SK-N-SH treated with all-trans-retinoic acid at 6 μM for 48 hours (cell line): ENCODE results near the gene TFCP2.

Experiments used
- ARNTL ChIP-seq: fragments of 450-650 bp; formaldehyde crosslinking; IDR thresholded peaks from 2 replicates; pipeline ENCODE4 v1.5.0; 2020; ENCODE audit warnings: low read depth, mild to moderate bottlenecking, moderate library complexity, borderline replicate concordance
- CREB5 ChIP-seq: fragments of 250-450 bp; sonication (Bioruptor Pico); IDR thresholded peaks from 2 replicates; pipeline ENCODE4 v1.5.1; 2020; ENCODE audit warnings: low read depth, mild to moderate bottlenecking, moderate library complexity
- CSDC2 ChIP-seq: fragments of 250-450 bp; sonication (Bioruptor Pico); IDR thresholded peaks from 2 replicates; pipeline ENCODE4 v1.5.0; 2020; ENCODE audit warnings: mild to moderate bottlenecking, moderate library complexity
- GLIS3 ChIP-seq: fragments of 250-450 bp; sonication (Bioruptor Pico); IDR thresholded peaks from 2 replicates; pipeline ENCODE4 v1.5.0; 2020; ENCODE audit warnings: mild to moderate bottlenecking, moderate library complexity
- RARB ChIP-seq: fragments of 250-450 bp; sonication (Bioruptor Pico); IDR thresholded peaks from 2 replicates; pipeline ENCODE4 v1.8.0; 2021; ENCODE audit warnings: mild to moderate bottlenecking, moderate library complexity
- ZFP3 ChIP-seq: fragments of 250-450 bp; sonication (Bioruptor Pico); IDR thresholded peaks from 2 replicates; pipeline ENCODE4 v1.5.0; 2020; ENCODE audit warnings: mild to moderate bottlenecking, moderate library complexity

- TF ChIP-seq CSDC2 (no peak), CREB5 (CRISPR knock-in tag) (no peak), ARNTL (no peak), GLIS3 (no peak), ZFP3 (no peak), RARB (CRISPR knock-in tag) (no peak)
Observed at GRCh38 chr12:51103977-51104376, 69.0 kb downstream of the TFCP2 start.
